HEK293 (cell line): Measurements from ENCODE around the gene ELK4.
A peak's percentile ranks its signal among the peaks of the same experiment; 100 is the strongest.

Source experiments
- BCL11A ChIP-seq: fragments of 450-650 bp; formaldehyde crosslinking; IDR thresholded peaks from 2 replicates; pipeline ENCODE4 v1.5.1; 2016; ENCODE audit warnings: low read depth, missing biosample characterization, missing genetic modification characterization
- BCL6B ChIP-seq: fragments of 450-650 bp; formaldehyde crosslinking; IDR thresholded peaks from 2 replicates; pipeline ENCODE4 v1.5.1; 2017; ENCODE audit warnings: missing biosample characterization, missing genetic modification characterization
- GLI4 ChIP-seq: fragments of 450-650 bp; formaldehyde crosslinking; IDR thresholded peaks from 2 replicates; pipeline ENCODE4 v1.5.1; 2016; ENCODE audit warnings: missing biosample characterization, missing genetic modification characterization
- HOXA7 ChIP-seq: sonication (generic); formaldehyde crosslinking; IDR thresholded peaks from 2 replicates; pipeline ENCODE4 v1.8.1; 2022; ENCODE audit warnings: missing genetic modification reagents, borderline replicate concordance
- KLF9 ChIP-seq: fragments of 450-650 bp; formaldehyde crosslinking; IDR thresholded peaks from 2 replicates; pipeline ENCODE4 v1.5.1; 2016; ENCODE audit warnings: missing biosample characterization, missing genetic modification characterization, low read depth
- MYNN ChIP-seq: fragments of 450-650 bp; formaldehyde crosslinking; IDR thresholded peaks from 2 replicates; pipeline ENCODE4 v1.5.1; 2016; ENCODE audit warnings: missing biosample characterization, missing genetic modification characterization, borderline replicate concordance
- MZF1 ChIP-seq: fragments of 450-650 bp; formaldehyde crosslinking; IDR thresholded peaks from 2 replicates; pipeline ENCODE4 v1.5.1; 2017; ENCODE audit warnings: missing biosample characterization, missing genetic modification characterization, borderline replicate concordance
- SCRT2 ChIP-seq: fragments of 450-650 bp; formaldehyde crosslinking; IDR thresholded peaks from 2 replicates; pipeline ENCODE4 v1.5.1; 2016; ENCODE audit warnings: missing biosample characterization, missing genetic modification characterization
- SP7 ChIP-seq: fragments of 450-650 bp; formaldehyde crosslinking; IDR thresholded peaks from 2 replicates; pipeline ENCODE4 v1.5.1; 2016; ENCODE audit warnings: missing biosample characterization, missing genetic modification characterization
- WT1 ChIP-seq: fragments of 450-650 bp; formaldehyde crosslinking; IDR thresholded peaks from 2 replicates; pipeline ENCODE4 v1.5.1; 2016; ENCODE audit warnings: missing biosample characterization, missing genetic modification characterization
- ZBTB11 ChIP-seq: fragments of 450-650 bp; formaldehyde crosslinking; conservative IDR thresholded peaks from 2 replicates; pipeline ENCODE4 v1.5.1; 2016; ENCODE audit warnings: low read depth, missing biosample characterization, missing genetic modification characterization
- ZBTB17 ChIP-seq: fragments of 450-650 bp; formaldehyde crosslinking; IDR thresholded peaks from 2 replicates; pipeline ENCODE4 v1.5.1; 2016; ENCODE audit warnings: missing biosample characterization, missing genetic modification characterization
- ZBTB48 ChIP-seq: fragments of 450-650 bp; formaldehyde crosslinking; IDR thresholded peaks from 2 replicates; pipeline ENCODE4 v1.5.1; 2016; ENCODE audit warnings: missing biosample characterization, missing genetic modification characterization
- ZFP41 ChIP-seq: fragments of 450-650 bp; formaldehyde crosslinking; IDR thresholded peaks from 2 replicates; pipeline ENCODE4 v1.5.1; 2016; ENCODE audit warnings: missing biosample characterization, missing genetic modification characterization, borderline replicate concordance
- ZFP69B ChIP-seq: fragments of 450-650 bp; formaldehyde crosslinking; IDR thresholded peaks from 2 replicates; pipeline ENCODE4 v1.5.1; 2016; ENCODE audit warnings: missing biosample characterization, missing genetic modification characterization
- ZNF10 ChIP-seq: fragments of 450-650 bp; formaldehyde crosslinking; IDR thresholded peaks from 2 replicates; pipeline ENCODE4 v1.5.1; 2017; ENCODE audit warnings: missing biosample characterization, missing genetic modification characterization
- ZNF112 ChIP-seq: fragments of 450-650 bp; formaldehyde crosslinking; IDR thresholded peaks from 2 replicates; pipeline ENCODE4 v1.5.0; 2017; ENCODE audit warnings: missing biosample characterization, missing genetic modification characterization
- ZNF146 ChIP-seq: fragments of 450-650 bp; formaldehyde crosslinking; IDR thresholded peaks from 2 replicates; pipeline ENCODE4 v1.5.1; 2016; ENCODE audit warnings: missing biosample characterization, missing genetic modification characterization
- ZNF155 ChIP-seq: fragments of 450-650 bp; formaldehyde crosslinking; IDR thresholded peaks from 2 replicates; pipeline ENCODE4 v1.5.1; 2016; ENCODE audit warnings: missing biosample characterization, missing genetic modification characterization
- ZNF169 ChIP-seq: fragments of 450-650 bp; formaldehyde crosslinking; IDR thresholded peaks from 2 replicates; pipeline ENCODE4 v1.5.1; 2016; ENCODE audit warnings: missing biosample characterization, missing genetic modification characterization
- ZNF184 ChIP-seq: fragments of 450-650 bp; IDR thresholded peaks from 2 replicates; pipeline ENCODE4 v1.5.1; 2018; ENCODE audit warnings: missing biosample characterization, mild to moderate bottlenecking, missing genetic modification characterization
- ZNF248 ChIP-seq: fragments of 450-650 bp; formaldehyde crosslinking; IDR thresholded peaks from 2 replicates; pipeline ENCODE4 v1.5.1; 2017; ENCODE audit warnings: missing biosample characterization, missing genetic modification characterization
- ZNF274 ChIP-seq, 2 experiments: fragments of 200-500 bp in 1 of 2; fragments of 450-650 bp in 1 of 2; sonication (Bioruptor generic) in 1 of 2; formaldehyde crosslinking in 1 of 2; IDR thresholded peaks; 2 replicates each; pipeline versions ENCODE4 v1.5.1 to v1.6.1; 2014 to 2016; ENCODE audit warnings: borderline replicate concordance in 1 of 2, inconsistent platforms in 1 of 2, low read length in 1 of 2, missing biosample characterization in 1 of 2, missing genetic modification characterization in 1 of 2
- ZNF324 ChIP-seq: fragments of 450-650 bp; formaldehyde crosslinking; IDR thresholded peaks from 2 replicates; pipeline ENCODE4 v1.5.1; 2016; ENCODE audit warnings: missing biosample characterization, missing genetic modification characterization
- ZNF335 ChIP-seq: fragments of 450-650 bp; formaldehyde crosslinking; conservative IDR thresholded peaks from 2 replicates; pipeline ENCODE4 v1.5.1; 2016; ENCODE audit warnings: missing biosample characterization, missing genetic modification characterization
- ZNF404 ChIP-seq: fragments of 450-650 bp; formaldehyde crosslinking; IDR thresholded peaks from 2 replicates; pipeline ENCODE4 v1.5.1; 2017; ENCODE audit warnings: missing biosample characterization, missing genetic modification characterization
- ZNF488 ChIP-seq: fragments of 450-650 bp; formaldehyde crosslinking; IDR thresholded peaks from 2 replicates; pipeline ENCODE4 v1.5.1; 2016; ENCODE audit warnings: missing biosample characterization, missing genetic modification characterization
- ZNF548 ChIP-seq: fragments of 450-650 bp; formaldehyde crosslinking; IDR thresholded peaks from 2 replicates; pipeline ENCODE4 v1.5.1; 2016; ENCODE audit warnings: missing biosample characterization, missing genetic modification characterization
- ZNF571 ChIP-seq: fragments of 450-650 bp; formaldehyde crosslinking; IDR thresholded peaks from 2 replicates; pipeline ENCODE4 v1.5.0; 2017; ENCODE audit warnings: missing biosample characterization, missing genetic modification characterization
- ZNF626 ChIP-seq: fragments of 450-650 bp; sonication (Bioruptor Pico); formaldehyde crosslinking; IDR thresholded peaks from 2 replicates; pipeline ENCODE4 v1.5.1; 2018; ENCODE audit warnings: missing biosample characterization, missing genetic modification characterization, inconsistent platforms
- ZNF658 ChIP-seq: fragments of 450-650 bp; formaldehyde crosslinking; IDR thresholded peaks from 2 replicates; pipeline ENCODE4; 2016; ENCODE audit warnings: missing biosample characterization, missing genetic modification characterization
- ZNF660 ChIP-seq: fragments of 450-650 bp; IDR thresholded peaks from 2 replicates; pipeline ENCODE4 v1.5.1; 2018; ENCODE audit warnings: missing biosample characterization, mild to moderate bottlenecking, missing genetic modification characterization
- ZNF692 ChIP-seq: fragments of 450-650 bp; formaldehyde crosslinking; IDR thresholded peaks from 2 replicates; pipeline ENCODE4 v1.5.1; 2016; ENCODE audit warnings: missing biosample characterization, missing genetic modification characterization
- ZNF785 ChIP-seq: fragments of 450-650 bp; formaldehyde crosslinking; IDR thresholded peaks from 2 replicates; pipeline ENCODE4 v1.5.1; 2016; ENCODE audit warnings: missing biosample characterization, missing genetic modification characterization
- ZNF792 ChIP-seq: fragments of 450-650 bp; formaldehyde crosslinking; IDR thresholded peaks from 2 replicates; pipeline ENCODE4 v1.5.1; 2016; ENCODE audit warnings: missing biosample characterization, missing genetic modification characterization

Gene ELK4

GRCh38 chr1:205680073-205680851, 48.5 kb upstream of the ELK4 start, which contains the start of gene SLC45A3 (continued):
- TF ChIP-seq ZBTB48 (no peak), HOXA7 (CRISPR knock-in tag) (no peak), ZNF10 (tag by site-specific recombination) (no peak), ZNF792 (no peak), ZNF184 (tag by site-specific recombination) (no peak), ZNF785 (tag by site-specific recombination) (no peak), ZNF112 (tag by site-specific recombination) (no peak), ZNF626 (tag by site-specific recombination) (no peak), ZNF274 (IDR thresholded peaks at IDR 0.05; ENCODE audit: low read length) (no peak), ZNF274 (tag by site-specific recombination; IDR thresholded peaks at IDR 0.05; ENCODE audit: borderline replicate concordance) (no peak), BCL6B (tag by site-specific recombination) (no peak), ZBTB17 (no peak), SCRT2 (no peak), BCL11A (tag by site-specific recombination) (no peak), ZNF548 (tag by site-specific recombination) (no peak), ZNF146 (tag by site-specific recombination) (no peak), ZNF660 (tag by site-specific recombination) (no peak), GLI4 (tag by site-specific recombination) (no peak), WT1 (no peak), ZNF658 (tag by site-specific recombination) (no peak), SP7 (peak; percentile 85), ZNF248 (tag by site-specific recombination) (no peak), ZNF488 (tag by site-specific recombination) (no peak), ZNF404 (tag by site-specific recombination) (no peak), MYNN (tag by site-specific recombination) (no peak), ZNF169 (tag by site-specific recombination) (no peak), ZNF335 (tag by site-specific recombination) (peak; percentile 61), ZNF692 (tag by site-specific recombination) (no peak), ZFP41 (tag by site-specific recombination) (no peak), KLF9 (tag by site-specific recombination) (peak; percentile 63), ZBTB11 (no peak), ZNF571 (tag by site-specific recombination) (no peak), ZNF324 (tag by site-specific recombination) (no peak), ZFP69B (tag by site-specific recombination) (no peak), MZF1 (tag by site-specific recombination) (no peak), ZNF155 (no peak)
